IPS DF 6.9 (cell line): Measurements from ENCODE around the gene SLC10A7.

Source experiments
- DNase-seq: peaks from one replicate; pipeline ENCODE4 v3.0.0-alpha.2; 2013; ENCODE audit warnings: low read depth, low spot score
- H3K27ac ChIP-seq: one replicate; pipeline ENCODE4 v1.5.1; 2013; ENCODE audit warnings: low read length, control low read depth
- H3K27me3 ChIP-seq: 2 replicates; pipeline ENCODE4 v1.6.1; 2013; ENCODE audit warnings: mild to moderate bottlenecking, low read length; ENCODE audit not compliant: control insufficient read depth, insufficient read depth
- H3K36me3 ChIP-seq: 2 replicates; pipeline ENCODE4 v1.6.1; 2013; ENCODE audit warnings: low read length; ENCODE audit not compliant: control insufficient read depth, insufficient read depth
- H3K4me1 ChIP-seq: 2 replicates; pipeline ENCODE4 v1.6.1; 2013; ENCODE audit warnings: low read length; ENCODE audit not compliant: control insufficient read depth, insufficient read depth
- H3K4me3 ChIP-seq: 2 replicates; pipeline ENCODE4 v1.5.1; 2013; ENCODE audit warnings: mild to moderate bottlenecking, low read length
- H3K9me3 ChIP-seq: 2 replicates; pipeline ENCODE4 v1.6.1; 2013; ENCODE audit warnings: low read length, inconsistent platforms; ENCODE audit not compliant: control insufficient read depth, insufficient read depth
- WGBS: extraction: QIAGEN DNeasy Blood & Tissue Kit; methylation state at CpG from one replicate; pipeline ENCODE4 v1.1.7; 2013; ENCODE audit warnings: mixed read lengths, missing lambda C conversion rate; ENCODE audit not compliant: insufficient read length, insufficient coverage; 5-methylcytosine and 5-hydroxymethylcytosine counted together

SLC10A7 gene

GRCh38 chr4:146445198-146446150 is 76.3 kb downstream of the SLC10A7 start:
- Histone ChIP-seq H3K27me3 (no peaks in the 10 kb centered on the region), H3K36me3 (no peaks in the 10 kb centered on the region), H3K4me3 (no peak overlapping the region), H3K27ac (no peak overlapping the region), H3K9me3 (no peaks in the 10 kb centered on the region), H3K4me1 (no peaks in the 10 kb centered on the region)
- WGBS, result no CpG with 5 or more reads among the region's 37 CpGs
- no peak for DNase-seq

DNA sequence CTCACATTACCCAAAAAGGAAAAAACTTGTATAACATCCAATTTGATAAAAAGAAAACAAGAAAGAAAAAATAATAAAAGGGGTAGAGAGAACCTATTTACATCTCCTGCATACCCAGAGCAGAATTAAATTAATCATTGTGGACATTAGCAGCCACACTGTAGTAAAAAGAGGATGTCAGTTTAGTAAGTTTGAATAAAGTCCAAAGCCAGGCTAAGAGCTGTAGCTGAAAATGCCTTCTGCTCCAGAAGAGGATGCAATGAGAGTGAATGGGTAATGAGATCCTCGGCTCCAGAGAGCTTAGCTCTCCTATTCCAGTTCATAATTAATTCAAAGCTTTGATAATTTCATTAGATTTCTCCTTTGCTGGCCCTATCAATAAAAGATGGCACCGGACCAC is 78.2 kb downstream of the SLC10A7 start:
- WGBS, result no CpG with 5 or more reads among the region's 2 CpGs
- no peaks in the 10 kb centered on the region for H3K4me1 ChIP-seq
- H3K36me3 ChIP-seq, result no peaks in the 10 kb centered on the region
- H3K4me3 ChIP-seq, result no peak overlapping the region
- DNase-seq, result no peak
- H3K27ac ChIP-seq, result no peak overlapping the region
- H3K9me3 ChIP-seq, result no peaks in the 10 kb centered on the region
- H3K27me3 ChIP-seq, result no peaks in the 10 kb centered on the region

DNA sequence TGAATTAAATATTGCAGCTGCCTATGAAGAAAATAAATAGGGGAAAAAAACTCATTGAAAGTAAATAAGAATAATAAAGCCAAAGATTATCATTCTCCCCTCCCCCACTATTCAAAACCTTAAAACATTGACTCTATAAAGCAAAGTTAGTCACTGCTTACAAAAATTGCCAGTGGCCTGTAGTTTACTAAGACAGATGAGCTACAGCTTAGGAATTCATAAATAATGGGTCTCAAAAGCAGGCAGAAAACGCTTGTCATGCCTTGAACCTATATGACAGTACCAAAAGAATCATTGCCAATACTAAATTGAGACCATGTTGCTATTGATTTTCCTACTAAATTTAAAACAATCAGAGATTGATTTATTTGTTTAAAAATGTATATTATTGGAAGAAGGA is 78.9 kb downstream of the SLC10A7 start:
- no peak for DNase-seq
- no peaks in the 10 kb centered on the region for H3K9me3 ChIP-seq
- no peaks in the 10 kb centered on the region for H3K36me3 ChIP-seq
- H3K4me1 ChIP-seq, result no peaks in the 10 kb centered on the region
- no peak overlapping the region for H3K27ac ChIP-seq
- no CpG with 5 or more reads among the region's 1 CpG for WGBS
- H3K27me3 ChIP-seq, result no peaks in the 10 kb centered on the region
- H3K4me3 ChIP-seq, result no peak overlapping the region

DNA sequence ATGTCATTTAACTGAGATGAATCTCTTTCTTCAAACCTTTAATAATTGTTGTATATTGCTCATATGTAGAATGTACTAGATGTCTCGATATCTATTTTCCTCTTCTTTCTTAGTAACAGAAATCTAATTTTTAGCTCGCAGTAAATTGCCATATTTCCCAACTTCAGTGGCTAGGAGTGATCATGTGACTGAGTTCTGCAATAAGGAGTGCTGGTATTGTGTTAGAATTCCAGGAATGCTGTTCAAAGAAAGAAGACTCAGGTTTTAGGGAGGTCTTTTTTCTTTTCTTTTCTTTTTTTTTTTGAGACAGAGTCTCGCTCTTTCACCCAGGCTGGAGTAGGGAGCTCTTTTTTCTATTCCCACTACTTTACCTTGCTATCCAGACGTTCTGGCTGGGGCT is 81.7 kb downstream of the SLC10A7 start:
- Histone ChIP-seq H3K4me1 (no peaks in the 10 kb centered on the region), H3K9me3 (no peaks in the 10 kb centered on the region), H3K4me3 (no peak overlapping the region), H3K27ac (no peak overlapping the region), H3K27me3 (no peaks in the 10 kb centered on the region), H3K36me3 (no peaks in the 10 kb centered on the region)
- no CpG with 5 or more reads among the region's 4 CpGs for WGBS
- DNase-seq, result no peak

DNA sequence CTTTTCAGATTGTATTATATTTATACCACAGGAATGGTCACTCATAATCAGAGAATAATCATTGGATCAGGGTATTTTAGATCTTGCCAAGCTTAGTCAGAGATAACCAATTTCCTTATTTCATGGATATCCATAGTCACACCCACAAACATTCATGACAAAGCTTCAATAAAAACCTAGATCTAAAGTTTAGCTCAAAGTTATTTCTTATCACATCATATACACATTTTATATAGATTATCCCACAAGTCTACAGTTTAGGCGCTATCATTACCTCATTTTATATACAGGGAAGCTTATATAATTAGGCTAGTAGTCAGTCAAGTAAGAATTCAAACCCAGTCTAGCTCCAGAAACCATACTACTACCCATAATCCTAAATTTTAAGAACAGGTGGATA is 82.3 kb downstream of the SLC10A7 start:
- no peaks in the 10 kb centered on the region for H3K27me3 ChIP-seq
- H3K27ac ChIP-seq, result no peak overlapping the region
- H3K4me1 ChIP-seq, result no peaks in the 10 kb centered on the region
- no peak for DNase-seq
- H3K9me3 ChIP-seq, result no peaks in the 10 kb centered on the region
- H3K36me3 ChIP-seq, result no peaks in the 10 kb centered on the region
- H3K4me3 ChIP-seq, result no peak overlapping the region
- 100% methylated on average over 1 of the region's 1 CpG for whole genome bisulfite sequencing

GRCh38 chr4:146437778-146438177 is 84.0 kb downstream of the SLC10A7 start:
- no peak overlapping the region for H3K27ac ChIP-seq
- no peaks in the 10 kb centered on the region for H3K4me1 ChIP-seq
- no peaks in the 10 kb centered on the region for H3K36me3 ChIP-seq
- no peaks in the 10 kb centered on the region for H3K27me3 ChIP-seq
- no CpG with 5 or more reads among the region's 2 CpGs for WGBS
- H3K4me3 ChIP-seq, result no peak overlapping the region
- no peaks in the 10 kb centered on the region for H3K9me3 ChIP-seq
- DNase-seq, result no peak

DNA sequence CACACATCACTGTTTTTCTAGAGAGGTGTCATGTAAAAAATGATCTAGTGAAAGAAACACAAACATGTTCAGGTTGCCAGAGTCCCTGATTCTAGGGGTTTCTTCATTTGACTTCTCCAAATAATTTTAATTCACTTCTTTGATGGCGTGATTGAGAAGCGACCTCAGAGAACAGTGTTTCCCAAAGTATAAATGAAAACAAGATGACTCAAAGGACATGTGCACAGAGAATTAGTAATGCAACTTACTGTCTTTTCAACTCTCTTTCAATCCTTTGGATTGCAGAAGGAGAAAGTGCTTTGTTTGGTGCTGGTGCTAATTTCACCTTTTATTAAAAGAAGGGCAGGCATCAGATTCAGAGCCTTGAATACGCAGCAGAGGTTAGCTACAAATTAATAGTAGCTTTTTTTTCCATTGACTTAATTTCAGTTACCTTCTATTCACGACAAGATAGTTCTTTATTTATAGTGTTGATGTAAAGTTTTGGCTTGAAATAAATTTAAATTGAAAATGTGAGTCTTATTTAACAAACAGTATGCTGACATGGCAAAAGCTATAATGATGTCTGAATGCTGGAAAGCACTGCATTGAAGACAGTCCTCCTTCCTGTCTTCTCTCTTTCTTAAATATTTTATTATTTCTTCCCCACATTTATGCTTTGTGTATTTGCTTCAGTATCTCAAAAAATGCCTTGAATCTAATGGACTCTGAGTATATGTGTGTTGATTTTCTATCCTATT is 85.1 kb downstream of the SLC10A7 start:
- Histone ChIP-seq H3K27me3 (no peaks in the 10 kb centered on the region), H3K9me3 (no peaks in the 10 kb centered on the region), H3K27ac (no peak overlapping the region), H3K36me3 (no peaks in the 10 kb centered on the region), H3K4me3 (no peak overlapping the region), H3K4me1 (no peaks in the 10 kb centered on the region)
- WGBS, result no CpG with 5 or more reads among the region's 4 CpGs
- no peak for DNase-seq

GRCh38 chr4:146435962-146436361 is 85.8 kb downstream of the SLC10A7 start:
- H3K27ac ChIP-seq, result no peak overlapping the region
- no peaks in the 10 kb centered on the region for H3K27me3 ChIP-seq
- H3K4me1 ChIP-seq, result no peaks in the 10 kb centered on the region
- no peaks in the 10 kb centered on the region for H3K36me3 ChIP-seq
- no peaks in the 10 kb centered on the region for H3K9me3 ChIP-seq
- no peak for DNase-seq
- H3K4me3 ChIP-seq, result no peak overlapping the region

DNA sequence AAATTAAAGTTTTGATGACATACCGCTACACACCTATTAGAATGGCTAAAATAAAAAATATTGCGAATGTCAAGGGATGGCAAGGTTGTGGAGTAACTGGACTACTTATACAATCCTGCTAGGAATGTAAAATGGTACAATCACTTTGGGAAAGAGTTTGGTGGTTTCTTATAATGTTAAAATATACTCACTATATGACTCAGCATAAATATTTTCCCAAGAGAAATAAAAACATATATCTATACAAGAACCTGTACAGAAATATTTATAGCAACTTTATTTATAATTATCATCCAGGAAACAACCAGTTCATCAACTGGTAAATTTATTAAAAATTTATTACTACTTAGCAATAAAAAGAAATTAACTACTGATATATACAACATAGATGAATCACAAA is 89.7 kb downstream of the SLC10A7 start:
- H3K27me3 ChIP-seq, result no peaks in the 10 kb centered on the region
- no peak overlapping the region for H3K4me3 ChIP-seq
- no peaks in the 10 kb centered on the region for H3K36me3 ChIP-seq
- no CpG with 5 or more reads among the region's 2 CpGs for WGBS
- H3K4me1 ChIP-seq, result no peaks in the 10 kb centered on the region
- H3K9me3 ChIP-seq, result no peaks in the 10 kb centered on the region
- H3K27ac ChIP-seq, result no peak overlapping the region
- DNase-seq, result no peak

- Histone ChIP-seq H3K27me3 (no peaks in the 10 kb centered on the region), H3K9me3 (no peaks in the 10 kb centered on the region), H3K4me1 (no peaks in the 10 kb centered on the region), H3K4me3 (no peak overlapping the region), H3K36me3 (no peaks in the 10 kb centered on the region), H3K27ac (no peak overlapping the region)
- 100% methylated on average over 1 of the region's 1 CpG for WGBS
- DNase-seq, result no peak
Observed at GRCh38 chr4:146428298-146428697, 93.4 kb downstream of the SLC10A7 start.
